MM.1S (cell line): Measurements from ENCODE around the gene EWSR1.

Experiments used
- DNase-seq: peaks from one replicate; pipeline ENCODE4 v3.0.0-alpha.2; 2015
- H2AFZ ChIP-seq: fragments of 300-600 bp; sonication (generic); 2 replicates; pipeline ENCODE4 v1.6.0; 2016; ENCODE audit warnings: antibody characterized with exemption, low read length
- H3F3A ChIP-seq: fragments of 300-600 bp; sonication (generic); 2 replicates; pipeline ENCODE4 v1.6.1; 2016; ENCODE audit warnings: mild to moderate bottlenecking, antibody characterized with exemption, low read length, moderate library complexity, mixed read lengths; ENCODE audit not compliant: insufficient read depth
- H3K27ac ChIP-seq: fragments of 300-600 bp; sonication (generic); 2 replicates; pipeline ENCODE4 v1.5.1; 2016; ENCODE audit warnings: mild to moderate bottlenecking, low read length
- H3K27me3 ChIP-seq: fragments of 300-600 bp; sonication (generic); replicated peaks from 2 replicates; pipeline ENCODE4 v1.6.0; 2016; ENCODE audit warnings: low read length; ENCODE audit not compliant: insufficient read depth
- H3K36me3 ChIP-seq: fragments of 300-600 bp; sonication (generic); replicated peaks from 2 replicates; pipeline ENCODE4 v1.6.1; 2016; ENCODE audit warnings: mild to moderate bottlenecking, low read length, mixed read lengths; ENCODE audit not compliant: insufficient read depth
- H3K4me1 ChIP-seq: fragments of 300-600 bp; sonication (generic); 2 replicates; pipeline ENCODE4 v1.6.1; 2016; ENCODE audit warnings: low read length, mixed read lengths
- H3K4me2 ChIP-seq: fragments of 300-600 bp; sonication (generic); 2 replicates; pipeline ENCODE4 v1.6.0; 2016; ENCODE audit warnings: low read depth, low read length
- H3K4me3 ChIP-seq: fragments of 300-600 bp; sonication (generic); 2 replicates; pipeline ENCODE4 v1.5.1; 2016; ENCODE audit warnings: low read length, mixed read lengths
- H3K79me2 ChIP-seq: fragments of 300-600 bp; sonication (generic); 2 replicates; pipeline ENCODE4 v1.6.1; 2016; ENCODE audit warnings: mixed run types, low read length, mixed read lengths
- H3K9ac ChIP-seq: fragments of 300-600 bp; sonication (generic); 2 replicates; pipeline ENCODE4 v1.6.1; 2016; ENCODE audit warnings: low read length, mixed read lengths
- H3K9me2 ChIP-seq: fragments of 300-600 bp; sonication (generic); replicated peaks from 2 replicates; pipeline ENCODE4 v1.6.1; 2016; ENCODE audit warnings: mild to moderate bottlenecking, low read length, mixed read lengths; ENCODE audit not compliant: insufficient read depth
- H3K9me3 ChIP-seq: fragments of 300-600 bp; sonication (generic); replicated peaks from 2 replicates; pipeline ENCODE4 v1.6.1; 2016; ENCODE audit warnings: mild to moderate bottlenecking, low read length, mixed read lengths; ENCODE audit not compliant: insufficient read depth
- H4K20me1 ChIP-seq: fragments of 300-600 bp; sonication (generic); 2 replicates; pipeline ENCODE4 v1.6.1; 2016; ENCODE audit warnings: mild to moderate bottlenecking, low read length, moderate library complexity, mixed read lengths; ENCODE audit not compliant: insufficient read depth
- EZH2 ChIP-seq: fragments of 300-600 bp; sonication (generic); optimal IDR thresholded peaks from 2 replicates; pipeline ENCODE3; 2017; ENCODE audit warnings: low read depth, mild to moderate bottlenecking, antibody characterized with exemption, low read length, mixed read lengths
- EZH2phosphoT487 ChIP-seq: fragments of 300-600 bp; sonication (generic); IDR thresholded peaks from 2 replicates; pipeline ENCODE4 v1.6.1; 2018; ENCODE audit warnings: antibody characterized with exemption, low read length
- TF ChIP-seq, protein P1 (sequence below): fragments of 300-600 bp; sonication (generic); IDR thresholded peaks from 2 replicates; pipeline ENCODE4 v1.5.1; 2016; ENCODE audit warnings: antibody characterized with exemption, low read length, mixed read lengths

EWSR1 gene

GRCh38 chr22:29341056-29341848 lies 73.2 kb downstream of the EWSR1 start:
- H3K9me3 ChIP-seq = no peaks in the 10 kb centered on the region
- no peaks in the 10 kb centered on the region for H4K20me1 ChIP-seq
- no peaks in the 10 kb centered on the region for H3K9me2 ChIP-seq
- H2AFZ ChIP-seq = no peak overlapping the region
- H3K4me3 ChIP-seq = no peak overlapping the region
- no peak overlapping the region for H3K4me2 ChIP-seq
- H3K36me3 ChIP-seq = no peaks in the 10 kb centered on the region
- no peaks in the 10 kb centered on the region for H3F3A ChIP-seq
- H3K4me1 ChIP-seq = no peaks in the 10 kb centered on the region
- TF ChIP-seq EZH2phosphoT487 (no peak), EZH2 (no peak)
- TF ChIP-seq, protein P1, sequence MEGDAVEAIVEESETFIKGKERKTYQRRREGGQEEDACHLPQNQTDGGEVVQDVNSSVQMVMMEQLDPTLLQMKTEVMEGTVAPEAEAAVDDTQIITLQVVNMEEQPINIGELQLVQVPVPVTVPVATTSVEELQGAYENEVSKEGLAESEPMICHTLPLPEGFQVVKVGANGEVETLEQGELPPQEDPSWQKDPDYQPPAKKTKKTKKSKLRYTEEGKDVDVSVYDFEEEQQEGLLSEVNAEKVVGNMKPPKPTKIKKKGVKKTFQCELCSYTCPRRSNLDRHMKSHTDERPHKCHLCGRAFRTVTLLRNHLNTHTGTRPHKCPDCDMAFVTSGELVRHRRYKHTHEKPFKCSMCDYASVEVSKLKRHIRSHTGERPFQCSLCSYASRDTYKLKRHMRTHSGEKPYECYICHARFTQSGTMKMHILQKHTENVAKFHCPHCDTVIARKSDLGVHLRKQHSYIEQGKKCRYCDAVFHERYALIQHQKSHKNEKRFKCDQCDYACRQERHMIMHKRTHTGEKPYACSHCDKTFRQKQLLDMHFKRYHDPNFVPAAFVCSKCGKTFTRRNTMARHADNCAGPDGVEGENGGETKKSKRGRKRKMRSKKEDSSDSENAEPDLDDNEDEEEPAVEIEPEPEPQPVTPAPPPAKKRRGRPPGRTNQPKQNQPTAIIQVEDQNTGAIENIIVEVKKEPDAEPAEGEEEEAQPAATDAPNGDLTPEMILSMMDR = no peak
- no peak overlapping the region for H3K27ac ChIP-seq
- no peaks in the 10 kb centered on the region for H3K79me2 ChIP-seq
- no peak for DNase-seq
- no peak overlapping the region for H3K9ac ChIP-seq
- H3K27me3 ChIP-seq = no peaks in the 10 kb centered on the region

GRCh38 chr22:29341849-29342127 lies 73.7 kb downstream of the EWSR1 start:
- H4K20me1 ChIP-seq = no peaks in the 10 kb centered on the region
- no peaks in the 10 kb centered on the region for H3F3A ChIP-seq
- no peaks in the 10 kb centered on the region for H3K79me2 ChIP-seq
- H3K4me2 ChIP-seq = no peak overlapping the region
- H3K4me3 ChIP-seq = no peak overlapping the region
- no peaks in the 10 kb centered on the region for H3K27me3 ChIP-seq
- H3K9me3 ChIP-seq = no peaks in the 10 kb centered on the region
- no peak overlapping the region for H3K9ac ChIP-seq
- no peaks in the 10 kb centered on the region for H3K36me3 ChIP-seq
- H2AFZ ChIP-seq = no peak overlapping the region
- TF ChIP-seq, protein P1 = no peak
- TF ChIP-seq EZH2 = no peak
- TF ChIP-seq EZH2phosphoT487 = no peak
- H3K27ac ChIP-seq = no peak overlapping the region
- DNase-seq = no peak
- H3K4me1 ChIP-seq = no peaks in the 10 kb centered on the region
- no peaks in the 10 kb centered on the region for H3K9me2 ChIP-seq

GRCh38 chr22:29342177-29342576 lies 74.1 kb downstream of the EWSR1 start:
- no peaks in the 10 kb centered on the region for H3K36me3 ChIP-seq
- no peak overlapping the region for H3K4me3 ChIP-seq
- H3K9me3 ChIP-seq = no peaks in the 10 kb centered on the region
- H3K9me2 ChIP-seq = no peaks in the 10 kb centered on the region
- no peak for DNase-seq
- no peaks in the 10 kb centered on the region for H3K27me3 ChIP-seq
- no peak overlapping the region for H3K4me2 ChIP-seq
- no peaks in the 10 kb centered on the region for H3K79me2 ChIP-seq
- no peaks in the 10 kb centered on the region for H4K20me1 ChIP-seq
- no peaks in the 10 kb centered on the region for H3K4me1 ChIP-seq
- H2AFZ ChIP-seq = no peak overlapping the region
- H3F3A ChIP-seq = no peaks in the 10 kb centered on the region
- TF ChIP-seq EZH2 = no peak
- no peak for TF ChIP-seq EZH2phosphoT487
- TF ChIP-seq, protein P1 = no peak
- H3K27ac ChIP-seq = no peak overlapping the region
- no peak overlapping the region for H3K9ac ChIP-seq
